ENCODE results near the gene CADPS2.
A peak's percentile ranks its signal among the peaks of the same experiment; 100 is the strongest.

Gene CADPS2

DNA sequence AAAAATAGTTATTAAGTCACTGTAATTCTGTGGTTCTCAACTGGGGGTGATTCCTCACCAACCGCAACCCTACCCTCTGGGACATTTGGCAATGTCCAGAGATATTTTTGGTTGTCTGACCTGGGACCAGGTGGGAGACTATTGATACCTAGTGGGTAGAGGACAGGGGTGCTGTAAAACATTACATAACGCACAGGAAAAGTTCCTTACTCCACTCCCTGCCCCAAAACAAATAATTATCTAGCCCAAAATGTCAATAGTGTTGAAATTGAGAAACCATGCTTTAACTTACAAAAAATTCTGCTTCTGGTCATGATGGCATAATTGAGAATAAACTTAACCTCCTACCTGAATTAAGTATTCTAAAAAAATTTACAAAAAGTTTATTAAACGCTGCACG is 404.0 kb downstream of the CADPS2 start:
- no peak for DNase-seq (ENCODE audit: low read depth, low spot score)
- H3K27ac ChIP-seq = no peak overlapping the region

DNA sequence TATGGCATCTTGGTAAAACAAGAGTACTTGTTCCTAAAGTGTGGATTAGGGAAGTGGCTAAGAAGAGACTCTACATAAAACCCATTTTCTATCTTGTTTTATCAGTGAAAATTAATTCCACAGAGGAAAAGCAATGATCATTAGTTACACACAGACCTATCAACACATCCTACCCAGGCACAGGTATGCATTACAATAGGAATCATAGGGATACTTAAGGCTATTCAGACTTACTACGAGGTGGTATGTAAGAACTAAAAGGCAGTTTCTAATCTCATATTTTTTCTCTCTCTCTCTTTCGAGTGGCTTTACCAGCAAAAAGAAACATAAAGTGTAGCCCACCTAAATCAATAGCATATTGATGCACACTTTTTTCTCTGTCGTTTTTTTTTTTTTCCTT is 415.4 kb downstream of the CADPS2 start:
- H3K27ac ChIP-seq = no peak overlapping the region

DNA sequence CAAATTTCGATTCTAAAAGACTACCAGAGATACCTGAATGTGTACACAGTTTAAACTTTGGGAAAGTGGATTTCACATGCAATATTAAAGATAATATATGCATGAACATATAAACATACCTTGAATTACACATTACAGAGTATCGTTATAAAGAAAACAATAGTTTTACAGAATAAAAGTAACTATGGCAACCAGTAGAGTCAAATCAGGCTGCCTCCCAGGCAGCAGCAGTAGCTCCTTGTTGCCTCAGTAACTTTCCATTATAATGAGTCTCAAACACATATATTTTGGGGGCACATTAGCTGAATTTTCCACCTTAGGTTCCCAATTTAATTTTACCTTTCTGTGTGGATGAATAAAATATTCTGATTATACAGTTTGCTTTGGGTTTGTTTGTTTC is 417.3 kb downstream of the CADPS2 start:
- H3K27ac ChIP-seq = no peak overlapping the region
- DNase-seq (ENCODE audit: low read depth, low spot score) = no peak

More for the DNA sequence above, 415.4 kb downstream of the CADPS2 start:
- DNase-seq (ENCODE audit: low read depth, low spot score) = no peak

DNA sequence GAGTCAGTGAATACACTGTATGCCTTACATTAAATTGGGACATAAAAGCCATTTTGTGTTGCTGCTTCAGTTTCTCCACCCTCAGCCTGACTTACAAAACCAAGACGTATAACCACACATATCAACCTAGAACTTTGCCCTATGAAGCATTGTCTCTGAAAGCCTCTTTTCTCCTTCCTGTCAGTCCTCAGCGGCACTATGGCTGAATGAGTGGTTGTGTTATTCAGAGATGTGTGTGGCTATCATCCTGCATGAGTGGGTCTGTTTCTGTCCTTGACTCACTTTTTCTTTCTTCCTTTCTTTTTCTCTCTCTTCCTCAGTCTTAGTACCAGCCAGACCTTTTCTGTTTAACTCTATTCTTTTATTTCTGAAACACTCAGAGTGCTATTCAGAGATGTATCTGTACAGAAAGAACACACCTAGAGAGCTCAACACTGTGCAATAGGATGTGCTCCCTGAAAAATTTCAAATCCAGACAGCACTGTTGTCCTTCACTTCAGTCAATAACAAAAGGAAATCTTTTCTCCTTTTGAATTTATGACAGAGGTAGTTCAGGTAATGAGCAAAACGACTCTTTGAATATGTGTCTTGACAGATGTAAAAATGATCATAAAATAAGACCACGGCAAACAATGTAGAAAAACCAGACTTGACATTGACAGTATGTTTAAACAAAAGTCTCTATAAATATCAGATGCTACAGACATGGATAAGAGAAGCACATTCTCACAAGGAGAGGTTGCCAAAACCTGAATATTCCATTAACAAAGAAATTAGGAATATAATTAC is 418.4 kb downstream of the CADPS2 start:
- no peak overlapping the region for H3K27ac ChIP-seq
- no peak for DNase-seq (ENCODE audit: low read depth, low spot score)

DNA sequence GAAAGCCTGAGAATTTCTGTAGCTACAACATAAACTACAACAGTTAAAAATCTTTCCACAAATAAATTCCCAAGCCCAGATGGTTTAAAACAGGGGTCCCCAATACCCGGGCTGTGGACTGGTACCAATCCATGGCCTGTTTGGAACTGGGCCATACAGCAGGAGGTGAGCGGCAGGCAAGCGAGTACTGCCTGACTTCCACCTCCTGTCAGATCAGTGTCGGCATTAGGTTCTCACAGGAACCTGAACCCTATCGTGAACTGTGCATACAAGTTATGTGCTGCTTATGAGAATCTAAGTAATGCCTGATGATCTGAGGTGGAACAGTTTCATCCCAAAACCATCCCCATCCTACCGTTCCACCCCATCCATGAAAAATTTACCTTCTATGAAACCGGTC is 421.0 kb downstream of the CADPS2 start:
- DNase-seq (ENCODE audit: low read depth, low spot score) = no peak
- H3K27ac ChIP-seq = no peak overlapping the region

DNA sequence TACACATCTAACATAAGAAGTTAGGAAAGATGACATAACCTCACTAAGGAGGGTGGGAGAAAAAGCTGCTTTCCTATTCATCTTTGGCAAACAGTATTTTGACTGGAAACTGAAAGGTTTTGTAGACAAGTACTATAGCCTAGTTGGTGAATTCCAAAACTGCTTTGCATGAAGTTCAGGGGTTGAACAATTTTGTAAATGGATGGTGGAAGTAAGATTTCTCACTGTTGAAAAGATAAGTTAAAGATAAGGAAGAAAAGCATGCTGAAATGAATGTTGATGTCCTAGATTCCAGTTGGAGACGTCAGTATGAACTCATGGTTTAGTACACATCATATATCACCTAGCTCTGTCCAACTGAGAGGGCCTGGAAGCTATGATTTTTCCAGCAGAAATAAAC is 422.6 kb downstream of the CADPS2 start:
- no peak overlapping the region for H3K27ac ChIP-seq
- no peak for DNase-seq (ENCODE audit: low read depth, low spot score)

DNA sequence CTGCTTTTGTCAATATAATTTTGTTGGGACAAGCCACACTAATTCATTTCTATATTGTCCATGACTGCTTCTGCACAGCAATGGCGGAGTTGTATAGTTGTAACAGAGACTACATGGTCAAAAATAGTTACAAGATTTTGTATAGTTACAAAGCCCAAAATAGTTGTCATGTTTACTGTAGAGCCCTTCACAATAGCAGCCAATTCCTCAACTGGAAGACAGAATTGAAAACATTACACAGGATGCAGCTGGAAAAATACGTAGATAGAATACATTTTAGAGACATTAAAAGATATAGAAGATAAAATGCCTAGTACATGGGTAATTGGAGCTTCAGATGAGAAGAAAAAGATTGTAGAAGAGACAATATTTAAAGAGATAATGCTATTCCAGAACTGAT is 425.3 kb downstream of the CADPS2 start:
- DNase-seq (ENCODE audit: low read depth, low spot score) = no peak
- H3K27ac ChIP-seq = no peak overlapping the region

DNA sequence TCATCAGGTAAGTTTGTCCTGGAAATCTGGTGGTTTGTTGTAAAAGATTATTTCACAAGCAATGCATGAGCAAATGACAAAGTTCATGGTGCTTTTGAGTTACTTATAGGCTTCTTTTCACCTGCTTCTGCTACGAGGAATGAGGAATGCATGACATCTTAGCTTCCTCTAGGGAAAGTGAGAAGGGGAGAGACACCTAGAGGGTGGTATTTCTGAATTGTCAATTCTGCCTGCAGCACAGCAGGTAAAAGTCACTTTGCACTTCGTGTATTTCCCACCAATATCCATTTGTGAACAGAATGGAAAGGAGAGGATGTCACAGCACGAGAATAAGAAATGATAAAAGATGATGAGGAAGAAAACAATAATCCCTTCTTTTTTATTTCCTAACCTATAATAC is 428.3 kb downstream of the CADPS2 start:
- no peak for DNase-seq (ENCODE audit: low read depth, low spot score)
- H3K27ac ChIP-seq = no peak overlapping the region

DNA sequence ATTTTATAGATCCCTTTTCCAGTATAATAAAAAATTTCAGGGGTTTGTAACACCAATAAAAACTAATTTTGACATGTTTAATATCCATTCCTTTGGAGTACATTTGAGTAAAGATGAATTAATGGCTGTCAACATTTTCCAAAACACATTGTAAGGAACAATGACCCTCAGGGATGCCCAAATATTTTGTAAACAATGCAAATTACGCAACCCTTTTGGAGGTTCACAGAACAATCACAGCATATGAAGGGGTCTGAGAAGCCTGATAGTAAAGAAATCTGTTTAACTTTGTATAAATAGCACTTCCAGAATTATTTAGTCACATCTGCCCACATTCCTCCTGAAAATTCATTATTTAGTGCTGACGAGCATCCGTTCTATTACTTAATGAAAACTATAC is 428.9 kb downstream of the CADPS2 start:
- no peak overlapping the region for H3K27ac ChIP-seq
- DNase-seq (ENCODE audit: low read depth, low spot score) = no peak

DNA sequence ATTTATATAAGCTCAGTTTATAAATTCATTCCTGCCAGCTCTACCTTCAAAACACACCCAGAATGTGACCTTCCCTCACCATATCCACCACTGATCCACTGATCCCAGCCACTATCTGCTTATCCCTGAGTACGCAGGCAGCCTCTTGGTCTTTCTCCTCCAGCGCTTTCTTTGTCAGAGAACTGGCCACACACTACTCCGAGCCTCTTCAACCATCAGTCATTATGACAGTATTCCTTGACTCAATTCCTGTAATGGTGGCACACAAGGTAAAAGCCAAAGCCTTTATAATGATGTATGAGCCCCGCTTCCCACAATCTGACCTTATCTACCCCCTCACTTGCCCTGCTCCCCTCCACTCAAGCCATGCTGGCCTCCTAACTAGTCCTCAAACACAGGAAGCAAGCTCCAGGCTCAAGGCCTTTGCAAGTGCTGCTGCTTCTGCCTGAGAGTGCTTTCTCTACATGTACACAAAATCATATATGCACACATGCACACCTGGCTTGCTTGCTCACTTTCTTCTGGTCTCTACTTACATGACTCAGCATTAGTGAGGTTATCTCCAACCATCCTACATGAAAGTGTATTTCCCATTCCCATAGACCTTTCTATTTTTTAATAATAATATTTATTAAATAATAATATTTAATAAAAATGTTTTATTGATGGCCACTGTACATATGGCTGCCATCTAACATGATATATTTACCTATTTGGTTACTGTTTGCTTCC is 431.3 kb downstream of the CADPS2 start:
- no peak for DNase-seq (ENCODE audit: low read depth, low spot score)

DNA sequence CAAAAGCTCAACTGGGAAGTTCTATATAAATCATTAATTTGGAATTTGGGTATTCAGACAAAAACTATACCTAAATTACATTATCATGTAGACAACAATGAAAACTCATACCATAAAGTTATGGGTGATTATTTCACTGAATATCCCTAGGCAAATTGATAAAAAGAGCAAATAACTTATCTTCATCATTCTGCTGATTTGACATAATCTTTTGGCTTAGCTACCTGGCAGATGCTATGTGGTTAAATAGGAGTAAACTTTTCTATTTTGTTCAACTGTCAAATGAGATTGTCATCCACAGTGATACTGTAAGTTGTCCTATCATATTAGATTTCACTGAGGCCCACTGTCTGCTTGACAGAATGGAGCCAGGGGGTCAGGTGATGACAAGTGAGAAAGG is 432.8 kb downstream of the CADPS2 start:
- no peak overlapping the region for H3K27ac ChIP-seq
- no peak for DNase-seq (ENCODE audit: low read depth, low spot score)

More for the DNA sequence above, 431.3 kb downstream of the CADPS2 start:
- no peak overlapping the region for H3K27ac ChIP-seq

DNA sequence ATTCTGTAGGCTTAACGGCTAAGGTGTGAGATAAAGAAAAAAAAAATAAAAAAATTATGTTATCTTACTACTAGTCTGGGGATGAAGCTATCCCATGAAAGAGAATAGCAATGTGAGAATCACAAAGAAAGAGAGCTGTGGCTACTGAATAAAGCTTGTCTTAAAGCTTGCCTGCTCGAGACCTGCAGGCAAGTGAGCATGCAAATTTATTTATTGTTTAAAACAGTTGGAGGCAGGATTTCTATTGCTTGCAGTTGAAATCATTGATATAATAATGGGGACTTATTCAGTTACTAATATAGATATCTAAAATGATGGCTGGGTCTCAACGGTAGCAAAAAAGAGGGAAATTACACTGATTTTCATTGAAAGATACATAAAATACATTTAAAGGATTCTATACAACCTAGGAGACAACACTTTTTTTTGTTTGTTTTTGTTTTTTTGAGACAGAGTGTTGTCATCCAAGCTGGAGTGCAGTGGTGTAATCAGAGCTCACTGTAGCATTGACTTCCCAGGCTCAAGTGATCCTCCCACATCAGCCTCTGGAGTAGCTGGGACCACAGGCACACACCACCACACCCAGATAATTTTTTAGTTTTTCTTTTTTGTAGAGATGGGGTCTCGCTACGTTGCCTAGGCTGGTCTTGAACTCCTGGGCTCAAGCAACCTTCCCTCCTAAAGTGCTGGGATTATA is 437.2 kb downstream of the CADPS2 start:
- no peak for DNase-seq (ENCODE audit: low read depth, low spot score)
- H3K27ac ChIP-seq = no peak overlapping the region

DNA sequence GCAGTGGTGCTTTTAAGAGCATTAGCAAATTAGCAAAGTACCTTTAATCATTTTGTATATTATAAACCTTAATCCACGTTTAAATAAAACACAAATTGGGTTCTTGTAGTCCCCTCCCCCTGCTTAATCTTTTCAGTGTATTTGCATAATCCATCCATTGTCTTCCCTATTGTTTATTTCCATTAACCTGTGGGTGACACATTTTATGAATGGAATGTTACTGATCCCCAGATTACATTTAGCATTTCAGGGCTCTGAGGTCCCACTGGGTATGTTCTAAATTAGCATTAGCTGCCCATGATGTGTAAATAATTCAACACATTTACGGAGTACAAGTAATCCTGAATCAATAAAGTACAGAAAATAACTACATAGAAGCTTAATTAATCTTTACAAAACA is 443.3 kb downstream of the CADPS2 start:
- DNase-seq (ENCODE audit: low read depth, low spot score) = no peak
- no peak overlapping the region for H3K27ac ChIP-seq

DNA sequence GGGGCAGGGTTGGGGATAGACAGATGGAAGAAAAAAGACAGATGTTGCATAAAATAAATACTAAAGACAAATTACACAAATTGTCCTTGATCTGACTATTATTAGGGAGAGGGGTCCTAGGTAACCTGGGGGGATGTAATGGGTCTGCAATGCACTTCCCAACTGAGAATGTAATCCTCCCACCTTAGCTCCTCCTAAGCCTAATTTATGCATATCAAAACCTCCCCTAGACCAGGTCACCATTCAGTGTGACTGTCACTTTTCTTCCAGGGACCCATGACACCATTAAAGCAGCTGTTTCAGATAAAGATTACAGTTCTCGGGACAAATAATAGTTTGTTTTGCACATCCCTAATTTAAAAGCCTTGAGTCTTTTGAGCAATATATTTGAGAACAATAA is 447.8 kb downstream of the CADPS2 start:
- no peak for DNase-seq (ENCODE audit: low read depth, low spot score)

DNA sequence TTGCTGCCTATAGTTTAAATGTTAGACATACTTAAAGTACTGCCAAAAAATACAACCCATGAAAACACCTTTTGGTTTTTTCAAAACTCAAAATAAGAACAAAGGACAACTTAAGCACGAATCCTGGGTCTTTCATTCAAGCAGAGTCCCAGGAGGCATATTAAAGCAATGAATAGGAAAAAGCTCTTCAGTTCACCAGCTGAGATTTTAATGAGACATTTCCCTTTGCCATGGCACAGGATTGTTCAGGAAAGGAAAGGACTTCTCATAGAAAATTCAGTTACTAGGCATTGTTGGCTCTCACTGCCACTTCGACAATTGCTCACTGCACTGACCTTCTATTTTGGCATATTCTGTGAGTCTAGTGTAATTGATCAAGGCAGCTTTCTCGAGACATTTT is 448.3 kb downstream of the CADPS2 start:
- DNase-seq (ENCODE audit: low read depth, low spot score) = no peak

More for the DNA sequence above, 447.8 kb downstream of the CADPS2 start:
- no peak overlapping the region for H3K27ac ChIP-seq

DNA sequence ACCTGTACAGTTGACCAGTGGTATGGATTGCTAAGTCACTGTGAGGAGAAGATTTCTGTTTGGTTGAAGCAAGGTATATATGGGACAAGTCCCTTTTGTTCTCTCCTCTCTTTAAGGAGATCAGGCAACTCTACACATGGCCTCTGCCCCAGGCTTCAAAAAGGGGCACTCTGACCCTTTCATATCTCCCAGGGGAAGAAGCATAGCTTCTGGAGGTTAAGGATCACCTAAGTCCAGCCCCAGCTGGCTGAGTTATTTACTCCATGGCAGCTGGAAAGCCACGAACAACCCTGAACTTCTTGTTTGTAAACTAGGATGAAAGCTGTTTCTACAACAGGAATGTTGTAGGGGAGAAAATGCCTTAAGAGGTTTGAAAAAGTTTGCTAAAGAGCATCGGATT is 452.5 kb downstream of the CADPS2 start:
- H3K27ac ChIP-seq = no peak overlapping the region
- DNase-seq (ENCODE audit: low read depth, low spot score) = no peak

More for the DNA sequence above, 448.3 kb downstream of the CADPS2 start:
- no peak overlapping the region for H3K27ac ChIP-seq

DNA sequence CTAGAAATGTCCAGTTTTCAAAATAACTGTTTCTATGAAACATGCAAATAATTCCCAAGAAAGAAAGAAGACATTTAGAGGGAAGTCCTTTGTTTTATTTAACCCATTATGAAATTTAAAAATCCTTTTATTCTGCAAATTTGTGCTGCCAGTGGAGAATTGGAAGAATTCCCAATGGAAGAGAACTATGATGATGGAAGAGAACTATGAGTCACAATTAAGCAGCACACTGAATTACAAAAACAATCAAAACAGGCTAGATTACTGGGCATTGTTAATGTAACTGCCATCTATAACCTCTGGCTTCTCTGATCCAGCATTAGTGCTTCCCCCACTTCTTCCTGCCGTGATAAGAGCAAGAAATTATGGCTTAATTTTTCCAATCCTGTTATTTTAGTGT is 455.6 kb downstream of the CADPS2 start:
- DNase-seq (ENCODE audit: low read depth, low spot score) = no peak
- no peak overlapping the region for H3K27ac ChIP-seq

DNA sequence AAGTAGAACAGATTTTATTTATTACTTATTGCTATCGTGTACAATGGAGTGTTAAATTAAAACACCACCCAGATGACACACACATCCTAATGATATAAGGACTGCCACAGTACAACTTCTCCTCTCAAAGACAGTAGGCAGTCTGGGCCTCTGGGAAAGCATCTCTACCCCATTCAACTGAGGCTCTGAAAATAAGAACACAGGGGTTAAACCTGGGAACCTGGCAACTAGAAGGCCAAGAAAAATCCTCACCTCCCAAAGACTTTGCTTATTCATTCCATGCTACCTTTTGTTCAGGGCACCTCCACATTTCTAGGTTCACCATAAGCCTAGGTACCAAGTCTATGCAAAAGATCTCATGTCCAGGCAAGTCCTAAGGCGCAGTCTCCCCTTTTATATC is 456.3 kb downstream of the CADPS2 start:
- DNase-seq (ENCODE audit: low read depth, low spot score) = no peak
- H3K27ac ChIP-seq = no peak overlapping the region

DNA sequence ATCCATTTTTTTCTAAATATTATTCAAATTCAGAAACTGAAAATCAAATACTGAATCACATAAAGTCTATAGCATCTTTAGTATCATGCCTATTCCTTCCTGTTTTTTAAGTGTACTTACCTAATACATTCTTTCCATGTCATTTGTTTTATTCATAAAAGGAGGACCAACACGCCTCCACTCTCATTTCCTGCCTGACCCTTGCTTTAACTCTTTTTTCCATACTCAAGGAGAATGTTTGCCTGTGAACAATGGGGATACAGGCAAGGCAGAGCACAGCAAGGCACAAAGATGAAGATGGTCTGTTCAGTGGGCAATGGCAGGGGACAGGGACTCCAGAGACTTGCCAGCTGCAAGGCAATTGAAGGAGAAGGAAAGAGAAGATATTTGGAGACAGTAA is 460.5 kb downstream of the CADPS2 start:
- no peak overlapping the region for H3K27ac ChIP-seq
- no peak for DNase-seq (ENCODE audit: low read depth, low spot score)

DNA sequence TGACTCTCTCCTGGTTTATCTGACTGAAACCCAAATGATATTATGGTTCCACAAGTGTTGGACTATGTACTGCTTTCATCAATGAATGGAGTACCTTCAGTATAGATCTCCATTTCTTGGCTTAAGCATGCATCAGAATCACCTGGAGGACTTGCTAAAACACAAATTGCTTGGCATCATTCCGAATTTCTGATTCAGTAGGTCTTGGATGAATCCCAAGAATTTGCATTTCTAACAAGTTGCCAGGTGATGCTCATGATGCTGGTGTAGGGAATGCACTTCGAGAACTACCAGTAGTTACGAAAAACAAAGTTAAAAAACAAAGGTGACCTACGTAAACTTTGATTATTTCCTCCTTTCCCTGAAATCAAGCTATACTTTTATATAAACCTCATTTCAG is 462.7 kb downstream of the CADPS2 start:
- no peak overlapping the region for H3K27ac ChIP-seq
- peak; percentile 37 for DNase-seq (ENCODE audit: low read depth, low spot score)

DNA sequence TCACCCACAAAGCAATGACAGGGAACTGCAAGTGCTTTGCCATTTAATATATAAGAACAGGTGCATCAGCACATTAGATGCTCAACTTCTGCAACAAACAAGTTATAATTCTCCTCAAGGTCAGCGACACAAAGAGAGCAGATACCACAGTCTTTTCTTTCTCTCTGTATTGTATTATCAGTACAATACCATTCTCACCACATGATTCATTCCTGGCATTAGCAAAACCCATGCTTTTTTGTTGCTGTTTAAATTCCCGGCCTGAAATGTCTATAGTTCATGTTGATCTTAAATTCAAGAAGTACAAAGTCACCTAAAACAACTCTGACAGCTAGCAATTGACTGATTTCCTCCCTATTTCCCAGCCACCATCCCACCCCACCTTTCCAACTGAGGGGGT is 469.9 kb downstream of the CADPS2 start:
- DNase-seq (ENCODE audit: low read depth, low spot score) = no peak
- no peak overlapping the region for H3K27ac ChIP-seq
